ENCODE data around the gene TBX4. TPM values are rescaled to one million over a fixed set of nuclear protein-coding genes. Genes with fewer than 3 reads are reported as not detected.
A peak's percentile ranks its signal among the peaks of the same experiment; 100 is the strongest.

TBX4 gene
- total and polyA plus RNA-seq, 9 of the 15 experiments (the other 6 are each of a cell fraction or from before 2014, with no cell fraction given): not detected

GRCh38 chr17:61412143-61412859 lies 39.9 kb upstream of the TBX4 start:
- Histone ChIP-seq H3K4me1 (replicated peaks in 1 of 2; ENCODE audit: control insufficient read depth in 2 of 2, insufficient read depth in 2 of 2, low read length in 2 of 2) (peaks cover 0 to 45% of the 10 kb centered on the region in 2 experiments; a peak in 4 of 5 replicates), H3K9ac (ENCODE audit: insufficient read depth in 1 of 2, low read depth in 2 of 2, low read length in 2 of 2) (peak overlapping the region in 1 of 2 experiments; percentile 70; a peak in 3 of 4 replicates), H3K4me2 (ENCODE audit: insufficient read depth, low read length) (no peak overlapping the region), H3K9me1 (ENCODE audit: control insufficient read depth, insufficient read depth, low read length) (no peaks in the 10 kb centered on the region), H3K36me3 (ENCODE audit: control insufficient read depth, insufficient read depth, low read length) (no peaks in the 10 kb centered on the region), H4K20me1 (replicated peaks; ENCODE audit: control insufficient read depth, insufficient read depth, low read length) (no peaks in the 10 kb centered on the region), H3K9me3 (replicated peaks; ENCODE audit: control insufficient read depth, insufficient read depth, low read depth, low read length) (no peaks in the 10 kb centered on the region), H3K27ac (ENCODE audit: extremely low read depth, low read depth, low read length) (no peak overlapping the region), H3K79me2 (ENCODE audit: control insufficient read depth, insufficient read depth, low read length) (no peaks in the 10 kb centered on the region), H3K4me3 (peak overlapping the region; percentile 4), H2AFZ (ENCODE audit: low read depth, low read length) (peak overlapping the region; percentile 60; the same call in 1 of the 2 replicates), H3K27me3 (ENCODE audit: control insufficient read depth in 2 of 2, insufficient read depth in 2 of 2, low read length in 2 of 2) (peaks cover 8 to 17% of the 10 kb centered on the region in 2 experiments; a peak in 3 of 5 replicates)
- intact Hi-C loops (cut with micrococcal nuclease): loop anchor here (2.0 to 10.0 kb wide), 4 partner anchors 138 to 422 kb away; no protein-coding TSS in a partner anchor
- FAIRE-seq: no peak
- no TSS peak for BruUV-seq (replicated peaks)
- 14% methylated on average over 40 of the region's 69 CpGs for WGBS (ENCODE audit: insufficient coverage, low coverage, missing lambda C conversion rate)
- peak; percentile 83 for ATAC-seq
- POLR2A ChIA-PET: interaction anchor here (0.7 kb wide), 2 partner anchors 60 to 131 kb away, joined by 3 read pairs; no protein-coding TSS in a partner anchor
- peak; percentile 57 to 84 (median 82) for DNase-seq (ENCODE audit: extremely low read depth in 1 of 4, low spot score in 3 of 4)
- in situ Hi-C loops (cut with MboI): no loop called here
- CTCF ChIA-PET (ENCODE audit: low intra/inter-chr PET ratio): interaction anchor here (0.6 to 1.8 kb wide), 4 partner anchors 140 to 425 kb away, joined by 3 to 11 read pairs (median 3); no protein-coding TSS in a partner anchor
- TF ChIP-seq HDGF (IDR thresholded peaks at IDR 0.05) (no peak), CAMTA2 (CRISPR knock-in tag; conservative IDR thresholded peaks at IDR 0.05) (no peak), GATAD2B (IDR thresholded peaks at IDR 0.05; ENCODE audit: borderline replicate concordance) (no peak), ZNF277 (CRISPR knock-in tag; IDR thresholded peaks at IDR 0.05; ENCODE audit: borderline replicate concordance) (no peak), FOXK2 (conservative IDR thresholded peaks at IDR 0.05 in 1 of 2, IDR thresholded peaks at IDR 0.05 in 1 of 2; ENCODE audit: low read depth in 2 of 2) (no peak), ZC3H8 (IDR thresholded peaks at IDR 0.05) (no peak), HOXB6 (CRISPR knock-in tag; IDR thresholded peaks at IDR 0.05; ENCODE audit: borderline replicate concordance) (no peak), FUS (optimal IDR thresholded peaks at IDR 0.05; ENCODE audit: low read depth, low read length) (peak; percentile 16), ARNT (IDR thresholded peaks at IDR 0.05) (no peak), ARID3A (IDR thresholded peaks at IDR 0.05; ENCODE audit: borderline replicate concordance, low read depth, low read length) (no peak), PTTG1 (tag; IDR thresholded peaks at IDR 0.05; ENCODE audit: low read depth) (no peak), HOMEZ (CRISPR knock-in tag; IDR thresholded peaks at IDR 0.05) (no peak), ZNF449 (CRISPR knock-in tag; IDR thresholded peaks at IDR 0.05) (no peak)

All from K562 (cell line).